ENCODE data around the gene NEDD4L.

Gene NEDD4L

GRCh38 chr18:58058720-58059119 is 14.7 kb downstream of the NEDD4L start:
- no peak overlapping the region for H3K4me3 ChIP-seq (ENCODE audit: low read depth, low read length)
- no peak for TF ChIP-seq CTCF (IDR thresholded peaks at IDR 0.05; ENCODE audit: low read depth, low read length, missing control alignments)
- DNase-seq (ENCODE audit: low read depth), result no peak

- no peak for TF ChIP-seq CTCF (IDR thresholded peaks at IDR 0.05; ENCODE audit: low read depth, low read length, missing control alignments)
- no peak for DNase-seq (ENCODE audit: low read depth)
- no peak overlapping the region for H3K4me3 ChIP-seq (ENCODE audit: low read depth, low read length)
Observed at GRCh38 chr18:58060254-58060653, 16.2 kb downstream of the NEDD4L start.

GRCh38 chr18:58061349-58061748 is 17.3 kb downstream of the NEDD4L start:
- no peak for TF ChIP-seq CTCF (IDR thresholded peaks at IDR 0.05; ENCODE audit: low read depth, low read length, missing control alignments)
- DNase-seq (ENCODE audit: low read depth), result no peak
- no peak overlapping the region for H3K4me3 ChIP-seq (ENCODE audit: low read depth, low read length)

- H3K4me3 ChIP-seq (ENCODE audit: low read depth, low read length), result no peak overlapping the region
- TF ChIP-seq CTCF (IDR thresholded peaks at IDR 0.05; ENCODE audit: low read depth, low read length, missing control alignments), result no peak
- DNase-seq (ENCODE audit: low read depth), result no peak
Observed at GRCh38 chr18:58064406-58064998, 20.5 kb downstream of the NEDD4L start.

GRCh38 chr18:58065956-58066355 is 21.9 kb downstream of the NEDD4L start:
- no peak overlapping the region for H3K4me3 ChIP-seq (ENCODE audit: low read depth, low read length)
- no peak for DNase-seq (ENCODE audit: low read depth)
- TF ChIP-seq CTCF (IDR thresholded peaks at IDR 0.05; ENCODE audit: low read depth, low read length, missing control alignments), result no peak

- no peak overlapping the region for H3K4me3 ChIP-seq (ENCODE audit: low read depth, low read length)
- no peak for TF ChIP-seq CTCF (IDR thresholded peaks at IDR 0.05; ENCODE audit: low read depth, low read length, missing control alignments)
- no peak for DNase-seq (ENCODE audit: low read depth)
Observed at GRCh38 chr18:58067601-58068000, 23.6 kb downstream of the NEDD4L start.

GRCh38 chr18:58069099-58069498 is 25.1 kb downstream of the NEDD4L start:
- no peak for TF ChIP-seq CTCF (IDR thresholded peaks at IDR 0.05; ENCODE audit: low read depth, low read length, missing control alignments)
- no peak for DNase-seq (ENCODE audit: low read depth)
- no peak overlapping the region for H3K4me3 ChIP-seq (ENCODE audit: low read depth, low read length)
